C4-2B (cell line): ENCODE results near the gene PRKAG2.

Experiments used
- ZFX ChIP-seq: fragments of 450-650 bp; IDR thresholded peaks from 2 replicates; pipeline ENCODE4 v1.6.1; 2017
- TF ChIP-seq, protein P1 (sequence below): fragments of 450-650 bp; conservative IDR thresholded peaks from 2 replicates; pipeline ENCODE4 v1.5.1; 2017; ENCODE audit warnings: mild to moderate bottlenecking

GRCh38 chr7:151827620-151828019 is 49.3 kb downstream of the PRKAG2 start:
- TF ChIP-seq, protein P1, sequence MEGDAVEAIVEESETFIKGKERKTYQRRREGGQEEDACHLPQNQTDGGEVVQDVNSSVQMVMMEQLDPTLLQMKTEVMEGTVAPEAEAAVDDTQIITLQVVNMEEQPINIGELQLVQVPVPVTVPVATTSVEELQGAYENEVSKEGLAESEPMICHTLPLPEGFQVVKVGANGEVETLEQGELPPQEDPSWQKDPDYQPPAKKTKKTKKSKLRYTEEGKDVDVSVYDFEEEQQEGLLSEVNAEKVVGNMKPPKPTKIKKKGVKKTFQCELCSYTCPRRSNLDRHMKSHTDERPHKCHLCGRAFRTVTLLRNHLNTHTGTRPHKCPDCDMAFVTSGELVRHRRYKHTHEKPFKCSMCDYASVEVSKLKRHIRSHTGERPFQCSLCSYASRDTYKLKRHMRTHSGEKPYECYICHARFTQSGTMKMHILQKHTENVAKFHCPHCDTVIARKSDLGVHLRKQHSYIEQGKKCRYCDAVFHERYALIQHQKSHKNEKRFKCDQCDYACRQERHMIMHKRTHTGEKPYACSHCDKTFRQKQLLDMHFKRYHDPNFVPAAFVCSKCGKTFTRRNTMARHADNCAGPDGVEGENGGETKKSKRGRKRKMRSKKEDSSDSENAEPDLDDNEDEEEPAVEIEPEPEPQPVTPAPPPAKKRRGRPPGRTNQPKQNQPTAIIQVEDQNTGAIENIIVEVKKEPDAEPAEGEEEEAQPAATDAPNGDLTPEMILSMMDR, result no peak
- no peak for TF ChIP-seq ZFX
